Lung (tissue), 12 donors: ENCODE results near the gene ASB6. TPM values are rescaled to one million over a fixed set of nuclear protein-coding genes. Genes with fewer than 3 reads are reported as not detected.

Experiments used
- ATAC-seq: fragments of 200-7000 bp; cut with Tn5 transposase; one replicate; pipeline ENCODE4 v1.9.1; 2020; ENCODE audit warnings: moderate number of reproducible peaks; ENCODE audit not compliant: insufficient read depth, low FRiP score
- DNase-seq, 3 donors: peaks; one replicate each; pipeline ENCODE4 v3.0.0-alpha.2; 2013 to 2017
- H3K27ac ChIP-seq, 2 donors: one replicate each; pipeline ENCODE4 v1.5.1; 2013; ENCODE audit warnings: mild to moderate bottlenecking in 2 of 2, moderate library complexity in 2 of 2, control low read depth in 1 of 2, inconsistent platforms in 1 of 2, low read depth in 1 of 2, low read length in 1 of 2
- H3K27me3 ChIP-seq, 3 donors: one replicate each; pipeline ENCODE4 v1.5.1; 2013; ENCODE audit warnings: low read length in 2 of 3; ENCODE audit not compliant: control insufficient read depth in 3 of 3, insufficient read depth in 3 of 3
- H3K36me3 ChIP-seq, 4 donors: one replicate each; pipeline ENCODE4 v1.5.1; 2013; ENCODE audit warnings: low read length in 4 of 4, mild to moderate bottlenecking in 1 of 4, moderate library complexity in 1 of 4; ENCODE audit not compliant: control insufficient read depth in 4 of 4, insufficient read depth in 4 of 4
- H3K4me1 ChIP-seq, 5 donors: one replicate each; pipeline ENCODE4 v1.5.1; 2013; ENCODE audit warnings: low read length in 5 of 5, mild to moderate bottlenecking in 2 of 5, moderate library complexity in 1 of 5; ENCODE audit not compliant: control insufficient read depth in 5 of 5, insufficient read depth in 5 of 5
- H3K4me3 ChIP-seq: one replicate; pipeline ENCODE4 v1.5.1; 2013; ENCODE audit warnings: mild to moderate bottlenecking, control low read depth, moderate library complexity
- H3K9ac ChIP-seq, 2 donors: one replicate each; pipeline ENCODE4 v1.5.1; 2013; ENCODE audit warnings: low read length in 2 of 2, control low read depth in 1 of 2; ENCODE audit not compliant: insufficient read depth in 1 of 2
- H3K9me3 ChIP-seq, 4 donors: one replicate each; pipeline ENCODE4 v1.5.1; 2013; ENCODE audit warnings: low read length in 3 of 4, mild to moderate bottlenecking in 1 of 4, moderate library complexity in 1 of 4; ENCODE audit not compliant: control insufficient read depth in 4 of 4, insufficient read depth in 3 of 4
- WGBS, 2 donors: extraction: QIAGEN DNeasy Blood & Tissue Kit; methylation state at CpG; one replicate each; pipeline ENCODE4 v1.1.7; 2013; 5-methylcytosine and 5-hydroxymethylcytosine counted together
- polyA plus RNA-seq, 2 donors: library from polyadenylated mRNA; stranded (reverse); fragments of 200-250 nt; gene quantifications; one replicate each; pipeline ENCODE4 v1.2.1, GENCODE V29; 2013
- total RNA-seq, 2 donors: library from RNA; depleted of rRNA in 1 of 2; stranded (reverse); fragments of >200 nt in 1 of 2; gene quantifications; one replicate each; pipeline ENCODE4 v1.2.1, GENCODE V29; 2014 to 2021
- TF ChIP-seq, protein P1 (sequence below): IDR thresholded peaks from 2 replicates; pipeline ENCODE4 v1.5.1; 2012; ENCODE audit warnings: mild to moderate bottlenecking; ENCODE audit errors: control extremely low read depth, extremely low read depth
- donor health status: control.
- donor health status: control.
- donor health status: Bipolar disorder and iron deficiency.
- donor health status: healthy.
- donor health status: DM: yes; HTN: yes; CAD: no.

The ASB6 gene
- total and polyA plus RNA-seq, 4 donors = 11.8 to 19.5 (median 16.1) TPM

DNA sequence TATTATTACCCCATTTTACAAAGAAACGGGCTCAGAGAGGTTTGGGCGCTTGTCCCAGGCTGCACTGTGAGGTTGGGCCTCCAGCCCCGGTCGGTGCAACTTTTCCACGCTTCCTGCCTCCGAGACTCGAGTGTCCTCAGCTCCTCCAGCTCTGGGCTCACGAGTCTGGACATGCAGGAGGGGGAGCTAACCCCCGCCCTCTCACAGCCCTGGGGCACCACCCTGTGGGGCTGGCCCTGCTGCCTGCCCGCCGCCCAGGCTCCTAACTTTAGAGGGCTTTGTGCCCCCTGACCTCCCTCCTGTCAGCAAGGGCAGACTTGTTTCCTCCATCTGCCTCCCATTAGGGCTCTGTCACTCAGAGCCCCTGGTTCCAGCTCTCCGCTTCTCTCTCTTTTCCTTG is 4.3 kb upstream of the ASB6 start:
- DNase-seq = no peak

GRCh38 chr9:129644902-129645301 is 3.0 kb upstream of the ASB6 start:
- Histone ChIP-seq H3K4me1 (peaks cover 5 to 20% (median 12%) of the 10 kb centered on the region in 5 donors), H3K36me3 (no peaks in the 10 kb centered on the region), H3K27me3 (no peaks in the 10 kb centered on the region), H3K27ac (no peak overlapping the region), H3K4me3 (no peak overlapping the region), H3K9ac (no peak overlapping the region), H3K9me3 (no peaks in the 10 kb centered on the region)
- DNase-seq = no peak
- 69 to 81% methylated on average over 17 of the region's 17 CpGs for WGBS, 2 donors
- ATAC-seq = no peak
- TF ChIP-seq, protein P1, sequence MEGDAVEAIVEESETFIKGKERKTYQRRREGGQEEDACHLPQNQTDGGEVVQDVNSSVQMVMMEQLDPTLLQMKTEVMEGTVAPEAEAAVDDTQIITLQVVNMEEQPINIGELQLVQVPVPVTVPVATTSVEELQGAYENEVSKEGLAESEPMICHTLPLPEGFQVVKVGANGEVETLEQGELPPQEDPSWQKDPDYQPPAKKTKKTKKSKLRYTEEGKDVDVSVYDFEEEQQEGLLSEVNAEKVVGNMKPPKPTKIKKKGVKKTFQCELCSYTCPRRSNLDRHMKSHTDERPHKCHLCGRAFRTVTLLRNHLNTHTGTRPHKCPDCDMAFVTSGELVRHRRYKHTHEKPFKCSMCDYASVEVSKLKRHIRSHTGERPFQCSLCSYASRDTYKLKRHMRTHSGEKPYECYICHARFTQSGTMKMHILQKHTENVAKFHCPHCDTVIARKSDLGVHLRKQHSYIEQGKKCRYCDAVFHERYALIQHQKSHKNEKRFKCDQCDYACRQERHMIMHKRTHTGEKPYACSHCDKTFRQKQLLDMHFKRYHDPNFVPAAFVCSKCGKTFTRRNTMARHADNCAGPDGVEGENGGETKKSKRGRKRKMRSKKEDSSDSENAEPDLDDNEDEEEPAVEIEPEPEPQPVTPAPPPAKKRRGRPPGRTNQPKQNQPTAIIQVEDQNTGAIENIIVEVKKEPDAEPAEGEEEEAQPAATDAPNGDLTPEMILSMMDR = no peak

More for the DNA sequence above, 4.3 kb upstream of the ASB6 start:
- Histone ChIP-seq H3K36me3 (no peaks in the 10 kb centered on the region), H3K9ac (no peak overlapping the region), H3K27me3 (no peaks in the 10 kb centered on the region), H3K9me3 (no peaks in the 10 kb centered on the region), H3K27ac (no peak overlapping the region), H3K4me1 (peaks cover 0 to 7% (median under 1%) of the 10 kb centered on the region in 5 donors), H3K4me3 (no peak overlapping the region)
- ATAC-seq = no peak
- WGBS, 2 donors = 84 to 91% methylated on average over 12 of the region's 12 CpGs
- TF ChIP-seq, protein P1 = no peak

- 71 to 82% methylated on average over 11 of the region's 11 CpGs for WGBS, 2 donors
- no peak for ATAC-seq
- no peak overlapping the region for H3K27ac ChIP-seq
- H3K9me3 ChIP-seq = no peaks in the 10 kb centered on the region
- no peaks in the 10 kb centered on the region for H3K27me3 ChIP-seq
- no peak for DNase-seq
- peaks cover 0 to under 1% (median 0%) of the 10 kb centered on the region in 4 donors for H3K36me3 ChIP-seq
- no peak overlapping the region for H3K4me3 ChIP-seq
- peaks cover 5 to 23% (median 13%) of the 10 kb centered on the region in 5 donors for H3K4me1 ChIP-seq
- H3K9ac ChIP-seq = no peak overlapping the region
- TF ChIP-seq, protein P1 = no peak
Observed at GRCh38 chr9:129644365-129644764, 2.4 kb upstream of the ASB6 start.

DNA sequence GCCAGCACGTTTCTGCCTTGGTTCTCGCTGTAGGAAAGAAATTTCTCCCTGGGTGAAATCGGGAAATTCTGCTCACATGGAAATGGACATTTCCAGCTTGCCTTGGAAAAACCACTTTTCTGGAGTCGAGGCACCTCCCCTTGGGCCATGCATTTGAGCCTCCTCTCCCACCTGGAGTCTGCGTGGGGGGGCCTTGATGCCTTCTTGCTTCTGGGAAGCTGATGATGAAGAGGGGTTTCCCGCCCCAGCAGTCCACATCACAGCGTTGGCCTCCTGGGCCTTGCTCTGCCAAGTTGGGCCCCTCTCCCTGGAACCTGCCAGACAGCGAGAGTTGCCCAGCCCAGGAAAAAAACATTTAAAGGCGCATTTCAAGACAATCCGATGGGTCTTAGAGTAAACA is 1.8 kb upstream of the ASB6 start:
- no peaks in the 10 kb centered on the region for H3K27me3 ChIP-seq
- H3K27ac ChIP-seq = no peak overlapping the region
- H3K4me3 ChIP-seq = no peak overlapping the region
- H3K4me1 ChIP-seq = peaks cover 5 to 23% (median 13%) of the 10 kb centered on the region in 5 donors
- H3K9me3 ChIP-seq = no peaks in the 10 kb centered on the region
- TF ChIP-seq, protein P1 = no peak
- DNase-seq = no peak
- ATAC-seq = no peak
- H3K9ac ChIP-seq = no peak overlapping the region
- 89 to 90% methylated on average over 10 of the region's 10 CpGs for WGBS, 2 donors
- H3K36me3 ChIP-seq = peaks cover 0 to 6% (median 5%) of the 10 kb centered on the region in 4 donors
